Measurements from ENCODE around the gene CCNY.

CCNY gene

DNA sequence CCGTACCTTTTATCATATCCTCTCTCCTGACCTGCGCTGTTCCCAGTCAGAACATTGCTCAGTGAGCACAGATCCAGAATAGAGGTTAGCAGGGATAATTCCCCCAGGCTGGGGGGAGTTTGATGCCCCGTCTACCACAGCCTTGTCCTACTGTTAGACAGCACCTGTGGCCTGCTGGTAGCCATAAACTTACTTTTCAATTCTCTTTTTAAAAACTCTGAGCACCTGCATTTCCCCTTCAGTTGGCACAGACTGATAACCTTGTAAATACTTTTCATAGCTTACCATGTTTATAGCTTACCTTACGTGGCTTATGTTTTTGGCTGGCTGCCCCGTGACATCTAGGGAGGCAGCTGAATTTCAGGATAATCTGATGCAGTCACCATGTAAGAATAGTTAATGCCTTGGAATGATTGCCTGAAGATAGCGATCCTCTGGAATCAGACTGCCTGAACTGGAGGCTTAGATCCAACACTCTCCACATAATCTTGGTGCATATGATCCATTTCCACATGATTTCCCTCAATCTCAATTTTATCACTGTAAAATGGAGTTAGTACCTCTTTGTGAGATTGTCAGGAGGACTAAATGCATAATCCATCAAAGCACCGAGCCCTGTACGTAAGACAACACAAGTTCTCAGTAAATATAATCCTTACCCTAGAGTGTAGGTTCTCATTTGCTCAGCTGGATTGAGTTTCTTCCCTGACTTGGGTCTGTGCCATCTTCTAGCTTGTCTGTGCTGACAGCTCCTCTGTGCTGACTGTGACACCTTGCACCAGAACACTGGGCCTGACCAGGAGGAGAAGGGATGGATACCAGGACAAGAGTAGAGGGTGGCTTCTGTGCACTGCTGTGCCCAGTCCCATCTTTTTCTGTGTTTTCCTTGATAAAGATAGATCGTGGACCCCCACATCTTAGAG is 157.1 kb downstream of the CCNY start:
- H3K4me3 ChIP-seq (ENCODE audit: low read depth, low read length), result no peak overlapping the region
- no peak for DNase-seq (ENCODE audit: low read depth)
- TF ChIP-seq, protein P1, sequence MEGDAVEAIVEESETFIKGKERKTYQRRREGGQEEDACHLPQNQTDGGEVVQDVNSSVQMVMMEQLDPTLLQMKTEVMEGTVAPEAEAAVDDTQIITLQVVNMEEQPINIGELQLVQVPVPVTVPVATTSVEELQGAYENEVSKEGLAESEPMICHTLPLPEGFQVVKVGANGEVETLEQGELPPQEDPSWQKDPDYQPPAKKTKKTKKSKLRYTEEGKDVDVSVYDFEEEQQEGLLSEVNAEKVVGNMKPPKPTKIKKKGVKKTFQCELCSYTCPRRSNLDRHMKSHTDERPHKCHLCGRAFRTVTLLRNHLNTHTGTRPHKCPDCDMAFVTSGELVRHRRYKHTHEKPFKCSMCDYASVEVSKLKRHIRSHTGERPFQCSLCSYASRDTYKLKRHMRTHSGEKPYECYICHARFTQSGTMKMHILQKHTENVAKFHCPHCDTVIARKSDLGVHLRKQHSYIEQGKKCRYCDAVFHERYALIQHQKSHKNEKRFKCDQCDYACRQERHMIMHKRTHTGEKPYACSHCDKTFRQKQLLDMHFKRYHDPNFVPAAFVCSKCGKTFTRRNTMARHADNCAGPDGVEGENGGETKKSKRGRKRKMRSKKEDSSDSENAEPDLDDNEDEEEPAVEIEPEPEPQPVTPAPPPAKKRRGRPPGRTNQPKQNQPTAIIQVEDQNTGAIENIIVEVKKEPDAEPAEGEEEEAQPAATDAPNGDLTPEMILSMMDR (IDR thresholded peaks at IDR 0.05; ENCODE audit: low read depth, low read length, missing control alignments), result no peak
- in situ Hi-C loops (cut with HindIII; ENCODE audit: low sequenced_read_pairs), result no loop called here

DNA sequence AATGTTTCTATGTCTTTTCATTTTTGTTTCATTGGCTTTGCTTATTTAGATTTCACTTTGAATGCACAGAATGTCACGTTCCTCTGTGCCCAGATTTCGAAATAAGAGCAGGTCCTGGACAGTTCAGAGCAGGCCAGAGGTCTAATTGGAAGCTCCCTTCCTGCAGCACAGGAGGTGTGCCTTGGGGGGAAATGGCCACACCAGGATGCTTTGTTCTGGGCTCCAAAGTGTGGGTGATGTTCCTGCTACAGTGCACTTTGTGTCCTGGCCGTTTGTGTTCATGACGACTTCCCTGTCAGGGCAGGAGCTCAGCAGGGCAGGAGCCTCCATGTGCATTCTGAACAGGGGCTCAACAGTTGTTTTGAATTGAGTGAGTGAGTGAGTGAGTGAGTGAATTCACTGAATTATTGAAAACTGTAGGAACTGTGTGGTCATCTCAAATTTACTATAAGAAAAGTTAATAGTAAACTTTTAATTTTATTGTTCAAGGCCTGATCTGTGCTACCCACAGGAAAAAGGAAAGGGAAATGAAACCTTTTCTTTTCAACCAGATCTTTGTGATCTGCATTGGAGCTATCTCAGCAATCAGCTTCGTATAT is 159.3 kb downstream of the CCNY start:
- in situ Hi-C loops (cut with HindIII; ENCODE audit: low sequenced_read_pairs), result no loop called here
- no peak overlapping the region for H3K4me3 ChIP-seq (ENCODE audit: low read depth, low read length)
- no peak for DNase-seq (ENCODE audit: low read depth)
- TF ChIP-seq, protein P1 (IDR thresholded peaks at IDR 0.05; ENCODE audit: low read depth, low read length, missing control alignments), result no peak

DNA sequence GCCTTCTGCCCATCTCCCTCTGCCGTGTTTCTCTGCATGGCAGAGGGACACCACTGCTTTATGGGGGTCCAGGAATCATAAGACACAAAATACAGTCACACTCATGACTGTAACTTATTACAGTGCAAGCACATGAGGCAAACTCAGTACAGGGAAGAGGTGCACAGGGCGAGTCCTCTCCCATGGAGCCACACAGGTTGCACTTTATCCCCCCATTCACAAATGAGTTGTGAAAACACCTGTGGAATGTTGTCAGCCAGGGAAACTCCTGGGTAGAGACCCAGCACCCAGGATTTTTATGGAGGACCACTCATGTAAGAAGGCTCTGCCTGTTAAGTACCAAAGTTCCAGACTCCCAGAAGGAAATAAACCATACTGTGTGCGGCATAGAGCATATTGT is 161.6 kb downstream of the CCNY start:
- TF ChIP-seq, protein P1 (IDR thresholded peaks at IDR 0.05; ENCODE audit: low read depth, low read length, missing control alignments), result no peak
- H3K4me3 ChIP-seq (ENCODE audit: low read depth, low read length), result no peak overlapping the region
- no peak for DNase-seq (ENCODE audit: low read depth)
- in situ Hi-C loops (cut with HindIII; ENCODE audit: low sequenced_read_pairs), result no loop called here

DNA sequence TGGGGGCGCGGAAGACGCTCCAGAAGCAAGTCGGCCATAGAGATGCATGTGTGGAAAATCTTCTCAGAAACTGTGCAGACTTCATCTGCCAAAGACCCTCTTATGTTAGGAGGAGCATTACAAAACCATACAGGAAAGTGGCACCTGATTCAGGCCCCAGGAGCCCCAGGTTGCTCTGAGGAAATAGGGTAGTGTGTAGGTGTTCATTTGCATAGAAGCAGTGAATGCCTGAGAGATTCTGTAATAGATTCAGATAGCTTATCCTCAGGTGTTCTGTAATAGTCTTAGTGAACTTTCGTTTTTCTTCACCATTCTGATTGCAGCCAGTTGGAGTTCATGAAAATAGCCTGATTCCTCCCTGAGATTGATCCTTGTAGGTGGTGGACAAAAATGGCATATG is 162.4 kb downstream of the CCNY start:
- no peak overlapping the region for H3K4me3 ChIP-seq (ENCODE audit: low read depth, low read length)
- TF ChIP-seq, protein P1 (IDR thresholded peaks at IDR 0.05; ENCODE audit: low read depth, low read length, missing control alignments), result no peak
- in situ Hi-C loops (cut with HindIII; ENCODE audit: low sequenced_read_pairs), result no loop called here
- no peak for DNase-seq (ENCODE audit: low read depth)

DNA sequence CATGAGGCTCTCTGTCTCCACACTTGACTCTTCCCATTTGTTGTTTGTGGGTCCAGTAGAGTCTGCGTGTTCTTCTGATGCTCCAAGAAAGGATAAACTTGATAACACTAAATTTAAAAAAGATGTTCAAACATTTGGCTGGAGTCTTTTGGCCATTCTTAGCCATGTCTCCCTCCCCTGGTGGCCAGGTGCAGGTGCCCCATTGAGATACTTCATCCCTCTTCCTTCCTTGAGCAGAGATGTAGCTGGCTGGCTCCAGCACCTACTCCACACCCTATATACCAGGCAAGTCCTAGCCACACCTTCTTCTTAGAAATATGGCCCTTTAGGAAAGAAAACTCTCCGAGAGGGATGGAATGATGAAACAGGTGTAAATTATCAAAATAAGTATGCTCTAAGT is 165.6 kb downstream of the CCNY start:
- in situ Hi-C loops (cut with HindIII; ENCODE audit: low sequenced_read_pairs), result no loop called here
- DNase-seq (ENCODE audit: low read depth), result no peak
- TF ChIP-seq, protein P1 (IDR thresholded peaks at IDR 0.05; ENCODE audit: low read depth, low read length, missing control alignments), result peak; percentile 23

DNA sequence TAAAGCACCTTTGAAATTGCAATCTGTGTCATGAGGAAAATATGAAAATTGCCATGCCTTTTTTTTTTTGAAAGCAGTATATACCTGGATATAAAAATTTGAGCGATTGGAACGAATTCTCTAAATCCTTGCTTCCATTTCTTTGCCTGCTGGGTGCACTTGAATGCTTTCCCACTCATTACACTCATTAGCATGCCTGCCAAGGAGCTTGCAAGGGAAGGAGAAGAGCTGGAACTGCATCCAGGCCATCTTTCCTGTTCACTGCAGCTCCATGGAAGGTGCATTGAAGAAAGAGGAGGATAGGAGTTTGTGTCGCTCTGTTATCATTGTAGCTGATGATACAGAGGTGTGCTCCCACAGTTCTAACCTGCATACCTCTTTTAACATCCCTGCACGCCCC is 166.4 kb downstream of the CCNY start:
- DNase-seq (ENCODE audit: low read depth), result peak; percentile 5
- in situ Hi-C loops (cut with HindIII; ENCODE audit: low sequenced_read_pairs), result no loop called here
- no peak overlapping the region for H3K4me3 ChIP-seq (ENCODE audit: low read depth, low read length)
- TF ChIP-seq, protein P1 (IDR thresholded peaks at IDR 0.05; ENCODE audit: low read depth, low read length, missing control alignments), result no peak

More for the DNA sequence above, 165.6 kb downstream of the CCNY start:
- no peak overlapping the region for H3K4me3 ChIP-seq (ENCODE audit: low read depth, low read length)
